ENCODE results near the gene COL28A1. TPM values are rescaled to one million over a fixed set of nuclear protein-coding genes. Genes with fewer than 3 reads are reported as not detected.

The COL28A1 gene
- total and polyA plus RNA-seq, 2 experiments from 2014 or later, result 0.31 to 0.70 TPM

GRCh38 chr7:7566651-7567611 is 31.3 kb upstream of the COL28A1 start, which contains the start of gene MIOS:
Gene MIOS, plus strand, starts transcription at chr7:7566884. Its CDS starts 5,592 bp downstream, at chr7:7572476.
- H3K27ac Mint-ChIP-seq, result peak within 1 kb of the TSS; percentile 61
- H3K4me1 Mint-ChIP-seq, result peaks cover 18% of the 10 kb centered on the region; the same call in 2 of the 3 replicates
- peak within 1 kb of the TSS; percentile 88 for H3K4me3 ChIP-seq
- H3K4me2 ChIP-seq, result peak within 1 kb of the TSS; percentile 93
- H3K4me1 ChIP-seq (ENCODE audit: insufficient read depth), result peaks cover 22% of the 10 kb centered on the region
- peak within 1 kb of the TSS; percentile 86 for H3K4me3 Mint-ChIP-seq
- H3K9me3 Mint-ChIP-seq, result peaks cover 15% of the 10 kb centered on the region
- DNase-seq (ENCODE audit: low spot score) (peak; percentile 82), ATAC-seq (peak; percentile 90)
- TF ChIP-seq, protein P1, sequence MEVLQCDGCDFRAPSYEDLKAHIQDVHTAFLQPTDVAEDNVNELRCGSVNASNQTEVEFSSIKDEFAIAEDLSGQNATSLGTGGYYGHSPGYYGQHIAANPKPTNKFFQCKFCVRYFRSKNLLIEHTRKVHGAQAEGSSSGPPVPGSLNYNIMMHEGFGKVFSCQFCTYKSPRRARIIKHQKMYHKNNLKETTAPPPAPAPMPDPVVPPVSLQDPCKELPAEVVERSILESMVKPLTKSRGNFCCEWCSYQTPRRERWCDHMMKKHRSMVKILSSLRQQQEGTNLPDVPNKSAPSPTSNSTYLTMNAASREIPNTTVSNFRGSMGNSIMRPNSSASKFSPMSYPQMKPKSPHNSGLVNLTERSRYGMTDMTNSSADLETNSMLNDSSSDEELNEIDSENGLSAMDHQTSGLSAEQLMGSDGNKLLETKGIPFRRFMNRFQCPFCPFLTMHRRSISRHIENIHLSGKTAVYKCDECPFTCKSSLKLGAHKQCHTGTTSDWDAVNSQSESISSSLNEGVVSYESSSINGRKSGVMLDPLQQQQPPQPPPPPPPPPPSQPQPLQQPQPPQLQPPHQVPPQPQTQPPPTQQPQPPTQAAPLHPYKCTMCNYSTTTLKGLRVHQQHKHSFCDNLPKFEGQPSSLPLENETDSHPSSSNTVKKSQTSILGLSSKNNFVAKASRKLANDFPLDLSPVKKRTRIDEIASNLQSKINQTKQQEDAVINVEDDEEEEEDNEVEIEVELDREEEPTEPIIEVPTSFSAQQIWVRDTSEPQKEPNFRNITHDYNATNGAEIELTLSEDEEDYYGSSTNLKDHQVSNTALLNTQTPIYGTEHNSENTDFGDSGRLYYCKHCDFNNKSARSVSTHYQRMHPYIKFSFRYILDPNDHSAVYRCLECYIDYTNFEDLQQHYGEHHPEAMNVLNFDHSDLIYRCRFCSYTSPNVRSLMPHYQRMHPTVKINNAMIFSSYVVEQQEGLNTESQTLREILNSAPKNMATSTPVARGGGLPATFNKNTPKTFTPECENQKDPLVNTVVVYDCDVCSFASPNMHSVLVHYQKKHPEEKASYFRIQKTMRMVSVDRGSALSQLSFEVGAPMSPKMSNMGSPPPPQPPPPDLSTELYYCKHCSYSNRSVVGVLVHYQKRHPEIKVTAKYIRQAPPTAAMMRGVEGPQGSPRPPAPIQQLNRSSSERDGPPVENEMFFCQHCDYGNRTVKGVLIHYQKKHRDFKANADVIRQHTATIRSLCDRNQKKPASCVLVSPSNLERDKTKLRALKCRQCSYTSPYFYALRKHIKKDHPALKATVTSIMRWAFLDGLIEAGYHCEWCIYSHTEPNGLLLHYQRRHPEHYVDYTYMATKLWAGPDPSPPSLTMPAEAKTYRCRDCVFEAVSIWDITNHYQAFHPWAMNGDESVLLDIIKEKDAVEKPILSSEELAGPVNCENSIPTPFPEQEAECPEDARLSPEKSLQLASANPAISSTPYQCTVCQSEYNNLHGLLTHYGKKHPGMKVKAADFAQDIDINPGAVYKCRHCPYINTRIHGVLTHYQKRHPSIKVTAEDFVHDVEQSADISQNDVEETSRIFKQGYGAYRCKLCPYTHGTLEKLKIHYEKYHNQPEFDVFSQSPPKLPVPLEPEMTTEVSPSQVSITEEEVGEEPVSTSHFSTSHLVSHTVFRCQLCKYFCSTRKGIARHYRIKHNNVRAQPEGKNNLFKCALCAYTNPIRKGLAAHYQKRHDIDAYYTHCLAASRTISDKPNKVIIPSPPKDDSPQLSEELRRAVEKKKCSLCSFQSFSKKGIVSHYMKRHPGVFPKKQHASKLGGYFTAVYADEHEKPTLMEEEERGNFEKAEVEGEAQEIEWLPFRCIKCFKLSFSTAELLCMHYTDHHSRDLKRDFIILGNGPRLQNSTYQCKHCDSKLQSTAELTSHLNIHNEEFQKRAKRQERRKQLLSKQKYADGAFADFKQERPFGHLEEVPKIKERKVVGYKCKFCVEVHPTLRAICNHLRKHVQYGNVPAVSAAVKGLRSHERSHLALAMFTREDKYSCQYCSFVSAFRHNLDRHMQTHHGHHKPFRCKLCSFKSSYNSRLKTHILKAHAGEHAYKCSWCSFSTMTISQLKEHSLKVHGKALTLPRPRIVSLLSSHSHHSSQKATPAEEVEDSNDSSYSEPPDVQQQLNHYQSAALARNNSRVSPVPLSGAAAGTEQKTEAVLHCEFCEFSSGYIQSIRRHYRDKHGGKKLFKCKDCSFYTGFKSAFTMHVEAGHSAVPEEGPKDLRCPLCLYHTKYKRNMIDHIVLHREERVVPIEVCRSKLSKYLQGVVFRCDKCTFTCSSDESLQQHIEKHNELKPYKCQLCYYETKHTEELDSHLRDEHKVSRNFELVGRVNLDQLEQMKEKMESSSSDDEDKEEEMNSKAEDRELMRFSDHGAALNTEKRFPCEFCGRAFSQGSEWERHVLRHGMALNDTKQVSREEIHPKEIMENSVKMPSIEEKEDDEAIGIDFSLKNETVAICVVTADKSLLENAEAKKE (CRISPR knock-in tag; IDR thresholded peaks at IDR 0.05), result no peak
- TF ChIP-seq CREB1 (CRISPR knock-in tag; IDR thresholded peaks at IDR 0.05; ENCODE audit: low read depth), result 0 out of 2 replicates have a peak, but pooled peaks have one; percentile 23
- peak; percentile 64 for TF ChIP-seq POLR2AphosphoS5 (IDR thresholded peaks at IDR 0.05; ENCODE audit: low read depth)
- peaks cover 4% of the 10 kb centered on the region; the same call in 1 of the 2 replicates for H3F3A ChIP-seq (replicated peaks; ENCODE audit: low read depth)
- H3K36me3 ChIP-seq (ENCODE audit: insufficient read depth), result peaks cover 5% of the 10 kb centered on the region; the same call in 1 of the 2 replicates
- H4K20me1 ChIP-seq (replicated peaks; ENCODE audit: insufficient read depth), result peaks cover 17% of the 10 kb centered on the region
- H3K9me2 ChIP-seq (ENCODE audit: insufficient read depth), result peaks cover 8% of the 10 kb centered on the region; the same call in 1 of the 2 replicates
- no peaks in the 10 kb centered on the region for H3K27me3 Mint-ChIP-seq (ENCODE audit: insufficient read depth, low read depth, poor library complexity)
- H3K79me2 ChIP-seq (replicated peaks; ENCODE audit: insufficient read depth), result peaks cover 46% of the 10 kb centered on the region
- H3K36me3 Mint-ChIP-seq (ENCODE audit: low read depth), result peaks cover 25% of the 10 kb centered on the region
- H3K27ac ChIP-seq (ENCODE audit: low read depth), result peak within 1 kb of the TSS; percentile 78
- H2AFZ ChIP-seq, result peak within 1 kb of the TSS; percentile 96
- no peaks in the 10 kb centered on the region for H3K27me3 ChIP-seq (ENCODE audit: insufficient read depth)
